NOMO-1 treated with dmso at 0.1 percent for 144 hours (cell line): ENCODE results near the gene FBXO46.
A peak's percentile ranks its signal among the peaks of the same experiment; 100 is the strongest.
"Not testable (repeated sequence)": the region's sequence is repeated elsewhere in the genome, so short reads cannot be mapped to it uniquely, and the experiment has no call there.

Source experiments
- DNase-seq: peaks from one replicate; lab custom pipeline; 2025; ENCODE audit not compliant: unreplicated experiment; lab: John Stamatoyannopoulos, UW

Gene FBXO46

GRCh38 chr19:45733160-45733810 lies 2.6 kb upstream of the FBXO46 start, which contains the start of gene MEIOSIN:
TSS of gene MEIOSIN (plus strand) at chr19:45733439. CDS start at chr19:45735377, 1,938 bp downstream.
- no peak for DNase-seq

DNA sequence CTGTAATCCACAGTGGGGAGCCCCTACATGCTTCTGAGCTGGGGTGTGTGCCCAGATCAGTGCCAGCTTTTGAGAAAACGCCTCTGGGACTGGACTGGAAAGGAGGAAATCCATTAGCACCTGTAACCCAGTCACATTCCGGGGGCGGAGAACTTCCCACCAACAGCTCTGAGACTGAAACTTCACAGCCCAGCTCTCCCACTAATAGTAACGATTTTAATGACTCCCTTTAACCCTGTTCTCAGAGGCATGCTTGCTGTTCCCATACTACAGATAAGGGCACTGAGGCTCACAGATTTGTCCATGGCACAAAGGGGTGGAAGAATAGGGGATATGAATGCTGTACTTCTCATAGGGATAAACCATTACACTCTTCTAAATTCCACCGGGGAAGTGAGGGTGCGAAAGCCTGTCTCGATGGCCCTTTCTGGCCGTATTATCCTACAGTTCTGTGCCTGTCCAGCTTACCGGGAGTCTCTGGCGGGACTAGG lies 851 bp downstream of the FBXO46 start:
- no peak for DNase-seq

GRCh38 chr19:45728683-45729082 lies 2.0 kb downstream of the FBXO46 start:
- not testable (repeated sequence) for DNase-seq

GRCh38 chr19:45720065-45720464 lies 10.6 kb downstream of the FBXO46 start:
- not testable (repeated sequence) for DNase-seq

DNA sequence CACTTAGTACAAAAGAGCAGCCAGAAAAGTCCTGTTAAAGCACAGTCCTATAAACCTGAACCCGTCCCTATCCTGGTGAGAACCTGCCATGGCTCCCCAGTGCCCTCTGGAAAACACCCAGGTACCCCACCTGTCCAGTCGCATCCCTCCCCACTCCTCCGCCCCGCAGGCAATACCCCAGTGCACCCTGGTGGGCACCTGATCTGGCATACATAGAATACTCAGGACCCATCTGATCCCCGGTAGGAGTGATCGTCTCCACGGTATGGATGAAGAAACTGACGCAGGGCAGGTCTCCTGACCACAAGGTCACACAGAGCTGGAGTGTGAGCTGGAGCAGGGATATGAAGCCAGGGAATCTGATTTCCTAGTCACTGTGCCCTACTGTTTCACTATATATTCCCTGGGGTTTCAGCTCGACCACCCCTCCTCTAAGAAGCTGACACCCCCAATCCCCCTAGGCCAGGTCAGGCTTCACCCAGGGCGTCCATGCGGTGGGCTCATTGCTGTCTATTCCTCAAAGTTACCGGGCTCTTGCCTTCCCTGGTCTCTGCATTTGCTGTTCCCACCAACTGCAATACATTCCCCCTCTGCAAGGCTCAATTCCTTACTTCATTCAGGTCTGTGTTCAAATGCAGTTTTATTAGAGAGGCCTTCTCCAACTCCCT lies 12.6 kb downstream of the FBXO46 start:
- DNase-seq: no peak

- peak; percentile 100 for DNase-seq
These were observed 13.3 kb downstream of the FBXO46 start for GRCh38 chr19:45717131-45717982.

- DNase-seq: peak; percentile 8
These were observed 14.2 kb downstream of the FBXO46 start for GRCh38 chr19:45716359-45717130.

GRCh38 chr19:45715139-45715538 lies 15.6 kb downstream of the FBXO46 start:
- DNase-seq: no peak

DNA sequence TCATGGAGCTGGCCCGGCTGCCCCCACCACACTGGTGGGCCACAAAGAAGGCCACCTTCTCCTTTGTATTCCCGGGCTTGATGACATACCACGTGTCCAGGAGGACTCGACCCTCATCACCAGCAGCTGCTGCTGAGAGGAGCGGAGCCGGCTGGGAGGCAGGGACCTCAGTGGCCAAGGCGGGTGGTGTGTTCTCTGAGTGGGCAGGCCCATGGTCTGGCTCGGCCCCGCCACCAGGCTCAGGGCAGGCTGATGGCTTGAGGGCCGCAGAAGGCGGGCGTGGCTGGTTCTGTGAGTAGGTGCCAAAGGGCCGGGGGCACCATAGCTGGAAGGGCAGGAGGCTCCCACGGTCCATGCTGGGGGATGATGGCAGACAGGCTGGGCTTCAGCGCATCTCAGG lies 17.6 kb downstream of the FBXO46 start:
- no peak for DNase-seq

DNA sequence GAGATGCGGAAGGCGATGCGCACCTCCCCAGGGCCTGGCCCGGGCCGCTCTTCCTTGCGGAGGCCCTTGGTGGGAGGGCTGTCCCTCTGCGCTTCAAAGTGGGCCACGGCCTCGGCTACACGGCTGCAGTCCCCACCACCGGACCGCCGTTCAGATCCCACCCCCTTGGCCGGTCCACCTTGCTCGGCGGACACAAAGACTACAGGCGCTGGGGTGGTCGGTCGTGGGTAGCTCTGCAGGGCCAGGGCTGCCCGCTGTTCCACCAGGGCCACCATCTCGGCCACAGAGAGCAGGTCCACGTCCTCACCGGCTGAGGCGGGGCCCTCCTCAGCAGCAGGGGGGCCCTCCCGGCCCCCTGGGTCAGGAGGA lies 18.0 kb downstream of the FBXO46 start:
- no peak for DNase-seq

DNA sequence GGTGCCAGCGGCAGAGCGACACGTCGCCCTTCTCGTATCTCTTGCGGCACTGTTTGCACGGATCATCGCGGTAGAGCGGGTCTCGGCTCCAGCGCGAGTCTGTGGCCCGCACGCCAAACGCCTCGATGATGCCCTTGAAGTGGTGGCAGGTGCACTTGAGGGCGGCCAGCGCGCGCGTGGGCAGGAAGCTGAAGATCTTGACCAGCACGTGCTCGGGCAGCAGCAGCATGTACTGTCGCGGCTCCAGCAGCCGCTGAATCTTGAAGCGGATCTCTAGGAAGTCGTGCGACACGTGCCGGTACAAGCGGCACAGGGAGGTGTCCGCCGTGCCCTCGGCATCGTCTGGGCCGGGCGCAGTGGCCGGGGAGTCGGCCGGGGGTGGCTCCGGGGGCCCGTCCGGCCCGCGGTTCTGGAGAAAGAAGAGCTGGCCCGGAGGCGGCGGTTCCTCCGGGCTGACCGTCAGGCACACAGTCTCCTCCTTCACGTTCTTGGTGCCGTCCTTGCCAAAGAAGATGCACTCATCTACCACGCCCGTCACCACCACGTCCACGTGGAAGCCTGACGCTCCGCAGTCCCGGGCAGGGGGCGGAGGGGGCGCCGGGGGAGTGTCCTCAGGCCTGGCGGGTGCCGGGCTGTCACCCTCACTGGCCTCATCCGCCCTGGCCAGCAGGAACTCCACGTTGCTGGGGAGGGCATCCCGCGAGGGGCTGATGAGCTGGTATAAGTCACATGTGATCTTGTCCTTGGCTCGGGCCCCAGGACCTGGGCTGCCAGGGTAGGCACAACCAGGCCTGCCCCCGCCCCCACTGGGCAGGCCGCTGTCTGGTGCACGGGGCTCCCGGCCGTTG lies 18.6 kb downstream of the FBXO46 start:
- DNase-seq: no peak

DNA sequence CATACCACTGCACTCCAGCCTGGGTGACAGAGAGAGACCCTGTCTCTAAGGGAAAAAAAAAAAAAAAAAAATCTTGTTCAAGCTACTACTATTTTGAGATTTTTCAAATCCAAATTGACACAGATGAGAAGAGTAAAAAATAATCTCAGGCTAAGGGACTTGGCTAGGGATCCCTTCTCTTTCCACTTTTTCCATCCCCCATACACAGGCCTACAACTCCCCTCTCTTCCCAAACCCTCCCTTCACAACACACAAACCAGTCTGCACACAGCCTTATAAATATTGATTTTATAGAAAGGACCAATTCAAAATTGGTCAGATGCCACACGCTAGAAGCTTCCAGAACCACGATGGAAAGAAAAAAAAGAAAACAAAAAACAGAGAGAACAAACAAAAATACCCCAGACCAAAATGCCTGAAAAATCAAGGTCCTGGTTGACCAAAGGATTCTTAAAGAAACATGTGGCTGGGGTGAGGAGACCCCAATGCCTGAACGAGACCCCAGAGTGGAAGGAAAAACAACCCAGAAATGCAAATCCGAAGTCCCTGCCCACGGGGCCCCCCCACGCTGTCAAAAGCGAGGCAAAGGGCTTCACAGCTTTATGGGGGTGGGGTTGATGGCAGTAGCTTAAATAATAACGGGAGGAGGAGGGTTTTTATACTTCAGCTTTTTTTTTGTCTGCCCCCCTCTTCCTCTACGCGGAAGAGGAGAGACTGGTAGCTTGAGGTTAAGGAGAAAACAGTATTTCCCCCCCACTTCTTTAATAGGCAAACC lies 20.2 kb downstream of the FBXO46 start:
- no peak for DNase-seq

- DNase-seq: no peak
These were observed 24.8 kb downstream of the FBXO46 start for GRCh38 chr19:45705710-45706415.

- DNase-seq: no peak
These were observed 25.6 kb downstream of the FBXO46 start for GRCh38 chr19:45705115-45705514.

DNA sequence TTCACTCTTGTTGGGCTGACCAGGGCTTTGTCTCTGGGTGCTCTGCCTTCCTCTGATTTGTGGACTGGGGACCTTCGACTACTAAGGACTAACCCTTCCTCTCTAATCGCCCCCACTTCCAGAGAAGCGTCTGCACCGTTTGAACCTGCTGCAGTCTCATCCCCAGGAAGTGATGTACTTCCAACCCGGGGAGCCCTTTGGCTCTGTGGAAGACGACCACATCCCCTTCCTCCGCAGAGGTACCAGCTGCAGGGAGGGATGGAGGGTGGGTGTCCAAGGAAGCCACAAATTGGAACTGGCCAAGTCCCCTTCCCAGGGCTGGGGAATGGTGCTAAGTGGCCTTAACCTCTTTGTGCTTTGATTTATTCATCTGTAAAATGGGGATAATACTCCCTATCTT lies 29.0 kb downstream of the FBXO46 start:
- DNase-seq: no peak

GRCh38 chr19:45693106-45693788 lies 37.4 kb downstream of the FBXO46 start:
- DNase-seq: peak; percentile 43

GRCh38 chr19:45692187-45693105 lies 38.2 kb downstream of the FBXO46 start, which contains the start of gene QPCTL:
TSS of gene QPCTL (plus strand) at chr19:45692666. CDS start at chr19:45692704, 38 bp downstream.
- peak; percentile 99 for DNase-seq
